GM12878 (cell line): ENCODE measurements around the gene MOGAT3. TPM values are rescaled to one million over a fixed set of nuclear protein-coding genes. Genes with fewer than 3 reads are reported as not detected.

Experiments used
- CBFB ChIP-seq: IDR thresholded peaks from 2 replicates; pipeline ENCODE4 v1.6.1; 2016; ENCODE audit warnings: antibody characterized with exemption, low read depth
- EP300 ChIP-seq, 2 experiments: fragments of 150-350 bp in 1 of 2; IDR thresholded peaks; 2 replicates each; pipeline ENCODE4 v1.6.1; 2011 to 2012; ENCODE audit warnings: low read depth in 2 of 2, low read length in 2 of 2, borderline replicate concordance in 1 of 2, improper control_type of control experiment in 1 of 2, inconsistent platforms in 1 of 2; ENCODE audit not compliant: control insufficient read depth in 1 of 2
- GATAD2B ChIP-seq: fragments of 450-650 bp; conservative IDR thresholded peaks from 2 replicates; pipeline ENCODE4 v1.6.1; 2017; ENCODE audit warnings: low read depth, mild to moderate bottlenecking, moderate library complexity
- IKZF1 ChIP-seq: fragments of 450-650 bp; conservative IDR thresholded peaks from 2 replicates; pipeline ENCODE4 v1.6.1; 2017; ENCODE audit warnings: antibody characterized with exemption, mild to moderate bottlenecking
- JUNB ChIP-seq: IDR thresholded peaks from 2 replicates; pipeline ENCODE4 v1.6.1; 2016; ENCODE audit warnings: antibody characterized with exemption, mild to moderate bottlenecking
- KLF5 ChIP-seq: fragments of 450-650 bp; IDR thresholded peaks from 2 replicates; pipeline ENCODE4 v1.6.1; 2014; ENCODE audit warnings: mild to moderate bottlenecking; ENCODE audit not compliant: partially characterized antibody
- MTA2 ChIP-seq: fragments of 450-650 bp; IDR thresholded peaks from 2 replicates; pipeline ENCODE4 v1.6.1; 2016; ENCODE audit warnings: low read depth, mild to moderate bottlenecking, moderate library complexity
- MTA3 ChIP-seq: IDR thresholded peaks from 2 replicates; pipeline ENCODE4 v1.6.1; 2012; ENCODE audit warnings: low read length, inconsistent platforms, borderline replicate concordance
- NFYA ChIP-seq: IDR thresholded peaks from 2 replicates; pipeline ENCODE4 v1.6.1; 2011; ENCODE audit warnings: low read depth, mild to moderate bottlenecking, low read length, improper control_type of control experiment, borderline replicate concordance
- NR2F1 ChIP-seq: fragments of 450-650 bp; conservative IDR thresholded peaks from 2 replicates; pipeline ENCODE4 v1.6.1; 2017; ENCODE audit warnings: mild to moderate bottlenecking
- NRF1 ChIP-seq: conservative IDR thresholded peaks from 2 replicates; pipeline ENCODE4 v1.6.1; 2011; ENCODE audit warnings: mild to moderate bottlenecking, low read depth, low read length, improper control_type of control experiment
- RBBP5 ChIP-seq: fragments of 200-600 bp; sonication (generic); conservative IDR thresholded peaks from 2 replicates; pipeline ENCODE4 v1.6.1; 2016
- SMARCA5 ChIP-seq: fragments of 450-650 bp; IDR thresholded peaks from 2 replicates; pipeline ENCODE4 v1.6.1; 2017; ENCODE audit warnings: mild to moderate bottlenecking
- SP1 ChIP-seq: IDR thresholded peaks from one replicate; pipeline ENCODE4 v1.6.1; 2011; ENCODE audit warnings: low read depth, low read length
- STAT1 ChIP-seq: fragments of 450-650 bp; conservative IDR thresholded peaks from 2 replicates; pipeline ENCODE4 v1.6.1; 2014; ENCODE audit warnings: antibody characterized with exemption, mild to moderate bottlenecking
- TCF7 ChIP-seq: IDR thresholded peaks from 2 replicates; pipeline ENCODE4 v1.6.1; 2014; ENCODE audit warnings: antibody characterized with exemption, borderline replicate concordance
- ZZZ3 ChIP-seq: IDR thresholded peaks from 2 replicates; pipeline ENCODE4 v1.6.1; 2011; ENCODE audit warnings: low read depth; ENCODE audit not compliant: control insufficient read depth, insufficient read length
- polyA plus RNA-seq, 11 experiments: library from polyadenylated mRNA; depleted of rRNA in 4 of 11; unstranded in 6 of 11; stranded (reverse) in 5 of 11; fragments of >200 nt; fragmentation: Nextera tagmentation in 4 of 11; fragmentation: Illumina TruSeq in 1 of 11; extraction: Ambion mirVana in 4 of 11; extraction: Trizol in 1 of 11; gene quantifications; 1 replicate in 1 of 11; 2 replicates in 10 of 11; pipeline versions ENCODE4 v1.2.1 to v1.2.3, GENCODE V29; 2011 to 2016; ENCODE audit warnings: inconsistent platforms in 2 of 11, missing spikeins in 2 of 11, low read depth in 1 of 11
- total RNA-seq, 4 experiments: library from RNA; depleted of rRNA in 3 of 4; stranded (reverse); fragments of >200 nt in 3 of 4; fragmentation: Illumina TruSeq in 1 of 4; extraction: Trizol in 1 of 4; gene quantifications; 2 replicates each; pipeline versions ENCODE4 v1.2.1 to v1.2.3, GENCODE V29; 2013 to 2021
- TF ChIP-seq, protein P1 (sequence below): IDR thresholded peaks from 2 replicates; pipeline ENCODE4 v1.6.1; 2011; ENCODE audit warnings: borderline replicate concordance, low read depth, mild to moderate bottlenecking, moderate library complexity, mixed read lengths, low read length; ENCODE audit not compliant: insufficient read depth; ENCODE audit errors: extremely low read length
- TF ChIP-seq, protein P2 (sequence below): IDR thresholded peaks from 2 replicates; pipeline ENCODE4 v1.6.1; 2012; ENCODE audit warnings: low read length, inconsistent platforms
- TF ChIP-seq, protein P3 (sequence below): fragments of 450-650 bp; IDR thresholded peaks from 2 replicates; pipeline ENCODE4 v1.6.1; 2016; ENCODE audit warnings: mild to moderate bottlenecking, moderate library complexity, borderline replicate concordance
- TF ChIP-seq, protein P4 (sequence below): fragments of 450-650 bp; IDR thresholded peaks from 2 replicates; pipeline ENCODE4 v1.6.1; 2017; ENCODE audit warnings: borderline replicate concordance

The MOGAT3 gene
- total and polyA plus RNA-seq, 10 of the 15 experiments (the other 5 are each of a cell fraction or from before 2014, with no cell fraction given): 0.11 TPM; not detected in 9

DNA sequence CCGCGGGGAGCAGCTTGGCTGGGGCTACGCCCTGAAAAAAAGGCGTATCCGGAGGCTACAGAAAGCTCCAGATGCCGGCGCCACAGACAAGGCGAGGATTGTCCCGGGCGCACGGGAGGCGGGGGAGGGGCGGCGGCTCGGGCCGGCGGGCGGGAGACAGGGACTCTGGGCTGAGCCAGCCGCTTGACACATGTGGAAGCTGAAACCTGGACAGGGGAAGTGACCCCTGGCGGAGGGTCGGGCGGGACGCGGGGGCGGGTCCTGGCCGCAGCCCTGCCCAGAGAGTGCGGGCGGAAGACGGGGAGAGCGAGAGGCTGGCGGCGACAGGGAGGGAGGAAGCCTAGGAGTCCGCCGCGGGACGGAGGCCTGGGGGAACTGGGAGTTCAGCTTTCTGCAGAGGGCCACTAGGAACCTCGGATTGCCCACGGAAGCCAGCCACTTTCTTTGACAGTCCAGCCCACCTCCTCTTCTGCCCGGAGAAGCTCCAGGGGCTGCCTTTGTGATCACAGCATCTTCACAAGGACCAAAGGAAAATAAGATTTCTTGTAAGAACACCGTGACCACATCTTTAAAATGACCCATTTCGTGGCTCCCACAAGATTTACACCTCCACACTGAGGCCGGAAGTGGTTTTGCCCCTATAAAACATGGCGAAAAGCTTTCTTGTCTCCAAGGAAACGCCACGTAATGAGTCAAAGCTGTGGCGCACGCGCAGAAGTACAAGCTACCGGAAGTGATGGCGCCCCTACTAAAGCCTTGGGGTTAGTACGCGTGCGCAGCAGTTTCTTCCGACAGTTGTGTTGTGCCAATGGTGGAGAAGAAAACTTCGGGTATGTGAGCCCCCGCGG, 16.8 kb upstream of the MOGAT3 start, which contains the start of the genes PLOD3 and ZNHIT1 (continued):
- TF ChIP-seq, protein P1, sequence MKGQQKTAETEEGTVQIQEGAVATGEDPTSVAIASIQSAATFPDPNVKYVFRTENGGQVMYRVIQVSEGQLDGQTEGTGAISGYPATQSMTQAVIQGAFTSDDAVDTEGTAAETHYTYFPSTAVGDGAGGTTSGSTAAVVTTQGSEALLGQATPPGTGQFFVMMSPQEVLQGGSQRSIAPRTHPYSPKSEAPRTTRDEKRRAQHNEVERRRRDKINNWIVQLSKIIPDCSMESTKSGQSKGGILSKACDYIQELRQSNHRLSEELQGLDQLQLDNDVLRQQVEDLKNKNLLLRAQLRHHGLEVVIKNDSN: no peak
- no peak for TF ChIP-seq TCF7
- peak; percentile 77 for TF ChIP-seq NR2F1
- no peak for TF ChIP-seq RBBP5
- no peak for TF ChIP-seq NFYA
- TF ChIP-seq KLF5: no peak
- TF ChIP-seq, protein P2, sequence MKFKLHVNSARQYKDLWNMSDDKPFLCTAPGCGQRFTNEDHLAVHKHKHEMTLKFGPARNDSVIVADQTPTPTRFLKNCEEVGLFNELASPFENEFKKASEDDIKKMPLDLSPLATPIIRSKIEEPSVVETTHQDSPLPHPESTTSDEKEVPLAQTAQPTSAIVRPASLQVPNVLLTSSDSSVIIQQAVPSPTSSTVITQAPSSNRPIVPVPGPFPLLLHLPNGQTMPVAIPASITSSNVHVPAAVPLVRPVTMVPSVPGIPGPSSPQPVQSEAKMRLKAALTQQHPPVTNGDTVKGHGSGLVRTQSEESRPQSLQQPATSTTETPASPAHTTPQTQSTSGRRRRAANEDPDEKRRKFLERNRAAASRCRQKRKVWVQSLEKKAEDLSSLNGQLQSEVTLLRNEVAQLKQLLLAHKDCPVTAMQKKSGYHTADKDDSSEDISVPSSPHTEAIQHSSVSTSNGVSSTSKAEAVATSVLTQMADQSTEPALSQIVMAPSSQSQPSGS: no peak
- TF ChIP-seq NRF1: peak; percentile 82
- TF ChIP-seq IKZF1: peak; percentile 82
- TF ChIP-seq SMARCA5: peak; percentile 57
- peak; percentile 73 for TF ChIP-seq CBFB
- TF ChIP-seq, protein P3, sequence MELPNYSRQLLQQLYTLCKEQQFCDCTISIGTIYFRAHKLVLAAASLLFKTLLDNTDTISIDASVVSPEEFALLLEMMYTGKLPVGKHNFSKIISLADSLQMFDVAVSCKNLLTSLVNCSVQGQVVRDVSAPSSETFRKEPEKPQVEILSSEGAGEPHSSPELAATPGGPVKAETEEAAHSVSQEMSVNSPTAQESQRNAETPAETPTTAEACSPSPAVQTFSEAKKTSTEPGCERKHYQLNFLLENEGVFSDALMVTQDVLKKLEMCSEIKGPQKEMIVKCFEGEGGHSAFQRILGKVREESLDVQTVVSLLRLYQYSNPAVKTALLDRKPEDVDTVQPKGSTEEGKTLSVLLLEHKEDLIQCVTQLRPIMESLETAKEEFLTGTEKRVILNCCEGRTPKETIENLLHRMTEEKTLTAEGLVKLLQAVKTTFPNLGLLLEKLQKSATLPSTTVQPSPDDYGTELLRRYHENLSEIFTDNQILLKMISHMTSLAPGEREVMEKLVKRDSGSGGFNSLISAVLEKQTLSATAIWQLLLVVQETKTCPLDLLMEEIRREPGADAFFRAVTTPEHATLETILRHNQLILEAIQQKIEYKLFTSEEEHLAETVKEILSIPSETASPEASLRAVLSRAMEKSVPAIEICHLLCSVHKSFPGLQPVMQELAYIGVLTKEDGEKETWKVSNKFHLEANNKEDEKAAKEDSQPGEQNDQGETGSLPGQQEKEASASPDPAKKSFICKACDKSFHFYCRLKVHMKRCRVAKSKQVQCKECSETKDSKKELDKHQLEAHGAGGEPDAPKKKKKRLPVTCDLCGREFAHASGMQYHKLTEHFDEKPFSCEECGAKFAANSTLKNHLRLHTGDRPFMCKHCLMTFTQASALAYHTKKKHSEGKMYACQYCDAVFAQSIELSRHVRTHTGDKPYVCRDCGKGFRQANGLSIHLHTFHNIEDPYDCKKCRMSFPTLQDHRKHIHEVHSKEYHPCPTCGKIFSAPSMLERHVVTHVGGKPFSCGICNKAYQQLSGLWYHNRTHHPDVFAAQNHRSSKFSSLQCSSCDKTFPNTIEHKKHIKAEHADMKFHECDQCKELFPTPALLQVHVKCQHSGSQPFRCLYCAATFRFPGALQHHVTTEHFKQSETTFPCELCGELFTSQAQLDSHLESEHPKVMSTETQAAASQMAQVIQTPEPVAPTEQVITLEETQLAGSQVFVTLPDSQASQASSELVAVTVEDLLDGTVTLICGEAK: peak; percentile 94
- TF ChIP-seq SP1: no peak
- no peak; the same call in 1 of the 2 replicates for TF ChIP-seq MTA3
- no peak for TF ChIP-seq STAT1
- no peak for TF ChIP-seq MTA2
- peak; percentile 40; the same call in 1 of the 2 replicates for TF ChIP-seq JUNB
- TF ChIP-seq EP300 (IDR thresholded peaks at IDR 0.05; ENCODE audit: borderline replicate concordance in 1 of 2, control insufficient read depth in 1 of 2, low read depth in 2 of 2, low read length in 2 of 2): no peak
- TF ChIP-seq, protein P4, sequence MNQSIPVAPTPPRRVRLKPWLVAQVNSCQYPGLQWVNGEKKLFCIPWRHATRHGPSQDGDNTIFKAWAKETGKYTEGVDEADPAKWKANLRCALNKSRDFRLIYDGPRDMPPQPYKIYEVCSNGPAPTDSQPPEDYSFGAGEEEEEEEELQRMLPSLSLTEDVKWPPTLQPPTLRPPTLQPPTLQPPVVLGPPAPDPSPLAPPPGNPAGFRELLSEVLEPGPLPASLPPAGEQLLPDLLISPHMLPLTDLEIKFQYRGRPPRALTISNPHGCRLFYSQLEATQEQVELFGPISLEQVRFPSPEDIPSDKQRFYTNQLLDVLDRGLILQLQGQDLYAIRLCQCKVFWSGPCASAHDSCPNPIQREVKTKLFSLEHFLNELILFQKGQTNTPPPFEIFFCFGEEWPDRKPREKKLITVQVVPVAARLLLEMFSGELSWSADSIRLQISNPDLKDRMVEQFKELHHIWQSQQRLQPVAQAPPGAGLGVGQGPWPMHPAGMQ: no peak
- TF ChIP-seq GATAD2B: no peak
- no peak for TF ChIP-seq ZZZ3
